HG03565 (cell line): Measurements from ENCODE around the gene B3GNT8.
"Not testable (repeated sequence)": the region's sequence is repeated elsewhere in the genome, so short reads cannot be mapped to it uniquely, and the experiment has no call there.

Experiments used
- ATAC-seq: cut with Tn5 transposase; IDR thresholded peaks from one replicate; pipeline ENCODE4 v1.9.1; 2021; ENCODE audit warnings: mild to moderate bottlenecking, moderate library complexity; ENCODE audit not compliant: unreplicated experiment

Gene B3GNT8

DNA sequence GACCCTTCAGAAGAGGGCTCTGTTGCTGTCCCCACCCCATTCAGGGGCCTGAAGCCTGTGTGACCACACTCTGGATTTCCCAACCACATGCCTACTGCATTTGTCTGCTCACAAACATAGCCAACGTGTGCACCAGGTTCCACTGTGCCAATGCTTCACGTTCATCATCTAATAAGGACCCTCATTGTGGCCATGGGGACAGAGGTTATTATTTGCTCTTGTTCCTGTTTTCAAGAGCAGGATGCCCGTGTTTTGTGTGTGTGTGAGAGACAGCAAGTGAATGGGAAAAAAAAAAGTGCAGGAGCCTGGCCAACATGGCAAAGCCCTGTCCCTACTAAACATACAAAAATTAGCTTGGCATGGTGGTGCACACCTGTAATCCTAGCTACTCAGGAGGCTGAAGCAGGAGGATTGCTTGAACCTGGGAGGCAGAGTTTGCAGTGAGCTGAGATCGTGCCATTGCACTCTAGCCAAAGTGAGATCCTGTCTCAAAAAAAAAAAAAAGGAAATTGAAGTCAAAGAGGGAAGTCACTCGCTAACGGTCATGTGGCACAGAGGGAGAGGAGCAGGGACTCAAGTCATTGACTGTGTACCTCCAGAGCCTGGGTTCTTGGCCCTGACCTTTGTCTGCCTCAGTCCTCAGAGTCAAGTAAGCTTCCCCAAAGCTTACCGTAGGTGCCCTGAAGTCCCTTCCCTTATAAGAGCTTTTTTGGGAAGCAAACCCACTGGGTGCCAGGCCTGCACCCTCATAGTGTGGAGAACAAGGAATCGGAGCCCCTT, 6.9 kb downstream of the B3GNT8 start:
- no peak for ATAC-seq

DNA sequence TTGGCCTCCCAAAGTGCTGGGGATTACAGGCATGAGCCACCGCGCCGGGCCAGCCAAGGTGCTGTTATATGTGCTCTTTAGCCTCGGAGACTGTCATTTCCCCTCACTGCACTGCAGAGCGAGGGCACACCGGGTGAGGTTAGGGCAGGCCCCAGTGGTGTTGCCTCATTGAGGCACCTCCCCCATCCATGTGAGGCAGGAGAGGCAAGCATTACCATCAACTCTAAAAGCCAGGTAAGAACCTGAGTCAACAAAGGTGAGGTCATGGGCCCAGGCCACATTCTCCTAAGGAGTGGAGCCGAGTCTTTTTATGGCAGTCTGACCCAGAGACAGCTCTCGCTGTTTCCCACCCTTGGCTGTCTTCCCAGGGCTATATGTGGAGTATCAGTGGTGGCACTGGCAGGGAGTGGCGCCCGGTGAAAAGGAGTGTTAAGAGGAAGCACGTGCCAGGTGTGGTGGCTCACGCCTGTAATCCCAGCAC, 10.9 kb downstream of the B3GNT8 start:
- ATAC-seq = no peak

DNA sequence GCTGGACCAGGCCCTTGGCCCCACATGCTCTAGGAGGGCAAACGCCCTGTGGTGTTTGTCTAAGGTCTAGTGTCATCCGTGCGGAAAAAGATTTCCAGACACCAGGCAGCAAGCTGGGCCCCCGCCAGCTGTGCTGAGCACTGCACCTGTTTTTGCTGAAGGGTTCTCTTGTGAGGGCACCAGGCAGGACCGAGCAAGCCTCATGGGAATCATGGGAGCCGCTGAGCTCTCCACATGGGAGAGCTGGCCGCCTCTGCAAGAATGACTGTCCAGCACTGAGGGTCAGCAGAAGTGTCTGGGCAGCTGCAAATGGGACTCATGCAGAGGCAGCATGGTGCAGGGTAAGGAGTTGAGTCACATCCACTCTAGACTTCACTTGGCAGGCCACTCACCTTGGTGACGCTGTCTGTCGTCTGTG, 12.0 kb downstream of the B3GNT8 start:
- ATAC-seq = no peak

DNA sequence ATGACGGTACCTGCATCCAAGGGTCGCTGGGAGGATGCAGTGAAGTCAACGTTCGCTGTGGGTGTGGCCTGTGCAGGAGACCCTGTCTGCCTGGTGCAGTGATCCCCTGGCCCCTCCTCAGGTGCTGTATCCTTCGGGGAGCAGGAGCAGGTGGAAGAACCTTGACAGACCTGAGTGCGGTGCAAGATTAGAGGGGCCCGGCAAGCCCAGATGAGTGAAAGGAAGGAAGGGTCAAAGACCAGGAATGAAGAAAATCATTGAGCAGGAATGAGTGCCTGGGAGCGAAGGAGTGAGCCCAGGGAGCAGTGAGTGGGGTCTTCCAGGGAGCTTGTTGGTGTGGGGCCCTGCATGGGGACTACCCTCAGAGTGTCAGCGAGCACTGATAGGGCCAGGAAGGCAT, 12.7 kb downstream of the B3GNT8 start:
- ATAC-seq = no peak

DNA sequence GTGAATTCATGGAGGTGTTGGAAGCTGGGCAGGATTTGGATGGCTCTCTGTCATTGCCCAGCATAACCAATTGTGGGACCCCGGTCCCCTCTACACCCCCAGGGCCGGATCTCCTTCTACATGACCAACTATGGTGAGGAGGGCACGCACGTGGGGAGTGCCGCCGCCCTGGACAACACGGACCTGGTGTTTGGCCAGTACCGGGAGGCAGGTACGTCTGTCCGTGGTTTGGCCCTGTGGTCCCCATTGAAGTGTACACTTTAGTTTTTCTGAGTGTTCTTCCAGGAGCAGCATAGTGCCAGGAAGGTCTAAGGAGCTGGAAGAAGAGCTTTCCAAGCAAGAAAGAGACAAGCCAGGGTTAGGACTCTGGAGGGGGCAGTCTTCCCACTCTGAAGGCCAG, 13.2 kb downstream of the B3GNT8 start:
- ATAC-seq = no peak

DNA sequence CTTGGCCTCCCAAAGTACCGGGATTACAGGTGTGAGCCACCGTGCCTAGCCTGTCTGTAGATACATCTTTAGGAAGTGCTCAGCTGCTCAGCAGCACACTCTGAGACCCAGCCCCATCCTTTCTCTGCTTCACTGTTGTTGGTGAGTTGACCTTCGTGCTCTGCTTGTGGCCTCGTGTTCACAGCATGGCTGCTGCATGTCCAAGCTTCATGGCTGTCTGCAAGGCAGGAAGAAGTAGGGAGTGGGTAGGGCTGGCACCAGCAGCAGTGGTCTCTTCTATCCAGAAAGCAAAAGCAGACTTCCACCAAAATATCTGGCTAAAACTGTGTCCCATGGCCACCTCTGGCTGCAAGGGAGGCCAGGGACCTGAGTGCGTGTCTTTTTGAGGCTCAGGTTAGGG, 14.2 kb downstream of the B3GNT8 start:
- ATAC-seq = no peak

DNA sequence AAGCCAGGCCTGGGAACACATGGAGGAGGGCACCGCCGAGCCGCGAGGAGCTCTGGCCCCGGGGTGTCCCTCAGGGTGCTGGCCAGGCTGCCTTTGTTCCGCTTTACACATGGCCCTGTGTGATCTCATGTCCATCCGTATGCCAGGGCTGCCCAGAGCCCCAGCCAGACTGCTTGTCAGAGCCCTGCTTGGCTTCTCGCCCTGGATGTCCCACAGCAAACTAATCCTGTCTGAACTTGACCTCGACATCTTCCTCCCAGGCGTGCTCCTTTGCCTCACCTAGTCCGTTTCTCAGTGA, 15.3 kb downstream of the B3GNT8 start:
- no peak for ATAC-seq

DNA sequence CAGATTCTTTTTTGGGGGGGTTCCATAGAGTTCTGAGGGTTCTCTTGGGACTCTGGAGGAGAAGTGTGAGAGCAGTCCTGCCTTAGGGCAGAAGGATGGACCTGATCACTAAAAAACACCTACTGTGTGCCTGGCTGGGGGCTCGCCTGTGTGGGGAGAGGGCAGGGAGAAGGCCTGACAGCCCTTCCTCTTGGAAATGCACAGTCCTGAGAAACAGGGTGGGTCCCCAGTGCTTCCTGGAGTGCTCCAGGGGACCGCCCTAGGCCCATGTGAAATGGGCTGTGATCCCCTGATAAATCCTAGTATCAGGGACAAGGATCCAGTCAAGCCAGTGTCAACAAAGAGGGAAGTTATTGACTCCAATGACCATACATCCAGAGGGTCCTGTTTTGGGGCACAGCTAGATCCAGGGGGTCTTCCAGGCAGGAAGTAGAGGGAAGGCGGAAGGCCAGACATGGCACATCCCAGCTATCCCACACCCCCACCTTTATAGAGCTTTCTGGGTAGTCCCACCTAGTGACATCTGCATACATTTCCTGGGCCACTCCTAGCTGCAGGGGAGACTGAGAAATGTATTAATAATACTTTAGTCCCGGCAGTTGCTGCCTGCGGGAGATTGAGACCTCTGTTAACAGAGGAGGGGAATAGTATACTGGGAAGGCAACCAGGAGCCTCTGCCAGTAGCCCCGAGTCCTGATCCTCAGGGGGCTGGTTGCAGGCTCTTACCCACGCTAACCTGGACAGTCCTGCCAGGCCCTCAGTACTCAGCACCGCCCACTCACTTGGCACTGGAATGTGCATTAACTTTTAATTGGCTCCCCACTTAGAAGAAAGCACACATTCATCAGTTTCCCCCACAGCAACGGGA, 15.8 kb downstream of the B3GNT8 start:
- ATAC-seq = no peak

DNA sequence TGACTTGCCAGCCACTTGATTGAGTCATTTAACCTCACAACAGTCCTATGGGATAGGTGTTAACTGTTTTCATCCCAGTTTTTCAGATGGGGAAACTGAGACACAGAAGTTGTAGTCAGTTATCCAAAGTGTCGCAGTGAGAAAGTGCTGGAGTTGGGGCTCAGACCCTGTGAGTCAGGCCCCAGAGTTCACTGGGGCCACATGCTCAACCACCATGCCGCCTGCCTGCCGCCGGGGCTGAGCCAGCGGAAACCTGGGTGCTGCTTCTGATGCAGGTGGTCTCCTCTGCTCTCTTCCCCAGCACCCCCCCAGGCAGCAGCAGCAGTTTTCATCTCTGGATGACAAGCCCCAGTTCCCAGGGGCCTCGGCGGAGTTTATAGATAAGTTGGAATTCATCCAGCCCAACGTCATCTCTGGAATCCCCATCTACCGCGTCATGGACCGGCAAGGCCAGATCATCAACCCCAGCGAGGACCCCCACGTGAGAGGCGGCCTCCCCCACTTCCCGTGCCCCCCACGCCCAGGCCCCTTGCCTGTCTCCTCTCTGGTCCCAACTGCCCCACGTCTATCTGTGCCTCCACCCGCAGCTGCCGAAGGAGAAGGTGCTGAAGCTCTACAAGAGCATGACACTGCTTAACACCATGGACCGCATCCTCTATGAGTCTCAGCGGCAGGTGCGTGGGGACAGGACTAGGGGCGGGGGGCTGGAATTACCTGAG, 16.7 kb downstream of the B3GNT8 start:
- no peak for ATAC-seq

DNA sequence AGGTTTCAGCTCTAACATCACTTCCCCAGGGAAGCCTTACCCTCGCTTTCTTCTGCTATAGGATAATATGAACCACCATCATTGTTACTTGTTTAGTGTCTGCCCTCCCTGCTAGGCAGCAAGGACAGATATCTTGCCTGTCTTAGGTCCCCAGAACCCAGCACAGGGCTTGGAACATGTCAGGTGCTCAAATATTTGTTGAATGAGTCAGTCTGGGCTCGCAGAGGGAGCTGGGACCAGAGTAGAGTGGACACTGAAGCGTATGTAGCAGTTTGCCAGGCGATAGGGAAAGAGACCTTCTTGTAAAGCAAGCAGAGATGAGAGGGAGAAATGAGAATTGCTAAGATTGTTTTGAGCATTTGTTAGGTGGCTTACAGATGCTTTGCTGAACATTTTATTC, 17.9 kb downstream of the B3GNT8 start:
- ATAC-seq = no peak

DNA sequence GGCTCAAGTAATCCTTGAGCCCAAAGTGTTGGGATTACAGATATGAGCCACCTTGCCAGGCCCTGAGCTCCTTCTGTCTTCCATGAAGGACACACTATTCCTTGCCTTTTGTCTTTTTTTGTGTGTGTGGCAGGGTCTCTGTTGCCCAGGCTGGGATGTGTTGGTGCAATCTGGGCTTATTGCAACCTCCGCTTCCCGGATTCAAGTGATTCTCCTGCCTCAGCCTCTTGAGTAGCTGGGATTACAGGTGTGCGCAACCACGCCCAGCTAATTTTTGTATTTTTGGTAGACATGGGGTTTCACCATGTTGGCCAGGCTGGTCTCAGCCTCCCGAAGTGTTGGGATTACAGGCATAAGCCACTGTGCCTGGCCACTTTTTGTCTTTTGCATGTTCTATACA, 18.3 kb downstream of the B3GNT8 start:
- ATAC-seq = not testable (repeated sequence)

DNA sequence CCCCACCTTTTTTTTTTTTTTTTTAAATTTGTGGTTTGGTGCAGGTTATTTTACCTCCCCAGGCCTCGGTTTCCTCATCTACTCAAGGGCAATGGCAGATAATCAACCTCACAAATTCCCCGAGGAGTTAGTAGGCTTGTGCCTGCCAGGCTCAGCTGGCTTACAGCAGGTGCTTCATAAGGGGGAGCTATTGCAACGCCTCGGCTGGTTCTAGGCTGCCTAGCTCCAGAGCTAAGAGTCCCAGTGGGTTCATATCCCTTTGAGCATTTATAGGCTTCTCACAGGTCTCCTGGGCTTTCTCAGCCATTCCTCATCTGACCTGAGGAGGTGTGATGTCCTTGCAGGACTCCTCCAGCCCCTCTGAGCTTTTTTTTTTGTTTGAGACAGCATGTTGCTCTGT, 18.9 kb downstream of the B3GNT8 start:
- ATAC-seq = no peak

DNA sequence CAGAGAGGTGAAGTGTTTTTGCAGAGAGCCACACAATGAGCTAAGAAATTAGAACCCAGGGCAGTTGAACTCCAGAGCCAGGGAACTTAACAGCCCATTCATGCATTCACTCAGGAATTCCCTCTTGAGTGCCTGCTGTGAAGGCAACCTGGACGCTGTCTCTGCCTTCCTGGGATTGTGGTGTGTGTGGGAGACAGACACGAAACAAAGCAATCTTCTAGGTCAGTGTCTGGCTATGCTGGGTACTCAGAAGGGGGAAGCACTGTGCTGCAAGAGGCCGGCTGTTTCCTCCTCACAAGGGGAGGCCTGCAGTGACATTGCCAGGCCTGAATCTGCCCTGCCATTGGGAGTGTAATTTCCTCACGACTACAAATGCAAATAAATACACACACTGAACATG, 19.9 kb downstream of the B3GNT8 start:
- ATAC-seq = no peak

DNA sequence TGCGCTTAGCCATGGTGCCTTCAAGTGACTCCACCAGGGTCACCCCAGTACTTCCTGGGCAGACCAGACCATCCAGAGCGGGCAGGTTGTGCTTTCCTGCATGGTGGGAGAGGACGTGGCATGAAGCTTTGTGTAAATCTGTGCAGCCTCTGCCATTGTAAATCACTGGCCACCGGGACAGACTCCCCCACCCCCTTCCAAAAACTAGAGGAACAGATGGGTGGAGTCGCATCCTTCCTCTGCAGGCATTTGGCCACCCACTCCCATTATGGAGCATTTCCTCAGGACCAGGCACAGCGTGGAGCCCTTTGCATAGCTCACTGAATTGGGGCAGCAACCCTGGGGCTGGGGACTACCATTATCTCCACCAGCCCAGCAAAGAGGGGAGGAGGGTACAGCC, 21.4 kb downstream of the B3GNT8 start:
- no peak for ATAC-seq

DNA sequence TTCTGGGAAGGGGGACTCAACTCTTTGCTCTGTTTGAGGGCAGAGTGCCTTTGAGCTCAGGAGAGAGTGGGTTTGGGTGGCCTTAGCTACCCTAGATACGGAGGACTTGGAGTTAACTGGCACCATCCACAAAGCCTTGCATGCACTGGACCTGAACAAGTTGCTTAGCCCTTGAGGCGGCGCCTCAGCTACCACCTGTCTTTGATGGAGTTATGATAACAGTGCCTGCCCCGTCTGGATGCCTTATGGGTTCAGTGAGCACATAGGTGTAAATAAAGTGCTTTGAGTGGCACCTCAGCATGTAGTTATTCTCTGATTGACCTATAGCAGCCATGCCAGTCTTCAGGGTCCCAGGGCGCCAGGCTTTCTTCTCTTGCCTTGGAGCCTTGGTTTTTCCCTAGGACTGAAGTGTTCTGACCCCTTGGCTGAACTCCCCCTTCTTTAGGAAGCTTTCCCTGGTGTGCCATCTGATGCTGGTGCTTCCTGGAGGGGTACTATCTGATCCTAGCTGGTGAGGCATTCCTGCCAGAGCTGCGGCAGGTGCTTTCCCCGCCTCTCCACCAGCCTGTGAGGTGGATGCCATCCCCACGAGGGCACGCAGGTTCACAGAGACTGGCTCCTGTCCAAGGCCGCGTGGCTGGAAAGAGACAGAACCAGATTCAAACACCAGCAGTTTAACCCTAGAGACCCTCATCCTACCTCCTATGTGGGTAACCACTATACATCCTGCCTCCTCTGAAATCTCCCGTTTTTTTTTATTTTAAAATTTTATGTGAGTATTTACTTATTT, 23.8 kb downstream of the B3GNT8 start:
- no peak for ATAC-seq

DNA sequence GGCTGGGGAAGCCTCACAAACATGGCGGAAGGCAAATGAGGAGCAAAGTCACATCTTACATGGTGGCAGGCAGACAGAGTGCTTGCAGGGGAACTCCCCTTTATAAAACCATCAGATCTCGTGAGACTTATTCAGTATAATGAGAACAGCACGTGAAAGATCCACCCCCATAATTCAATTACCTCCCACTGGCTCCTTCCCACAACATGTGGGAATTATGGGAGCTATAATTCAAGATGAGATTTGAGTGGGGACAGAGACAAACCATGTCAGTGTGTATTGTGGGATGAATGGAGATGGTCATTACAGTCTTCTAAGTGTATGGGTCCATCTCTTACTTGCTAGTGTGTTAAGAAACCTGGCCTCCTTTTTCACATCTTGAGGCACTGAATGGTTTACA, 25.2 kb downstream of the B3GNT8 start:
- ATAC-seq = no peak

DNA sequence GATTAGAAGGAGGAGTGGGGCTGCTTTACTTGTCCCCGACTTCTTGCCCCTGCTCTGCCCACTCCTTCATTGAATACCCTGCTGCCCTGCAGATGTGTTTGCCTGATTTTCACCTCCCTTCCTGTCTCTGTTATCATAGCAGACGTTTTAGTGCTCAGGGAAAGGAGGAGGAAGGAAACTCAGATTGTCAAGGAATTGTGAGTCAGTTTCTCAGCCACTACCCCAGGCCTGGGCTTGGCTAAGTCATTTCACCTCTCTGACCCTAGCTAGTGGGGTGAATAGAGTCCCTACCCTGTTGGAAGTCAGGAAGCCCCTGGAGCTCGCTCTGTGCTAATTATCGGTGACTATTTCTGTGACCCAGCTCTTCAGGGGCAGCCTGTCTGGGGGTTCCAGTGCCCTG, 25.7 kb downstream of the B3GNT8 start:
- ATAC-seq = no peak

DNA sequence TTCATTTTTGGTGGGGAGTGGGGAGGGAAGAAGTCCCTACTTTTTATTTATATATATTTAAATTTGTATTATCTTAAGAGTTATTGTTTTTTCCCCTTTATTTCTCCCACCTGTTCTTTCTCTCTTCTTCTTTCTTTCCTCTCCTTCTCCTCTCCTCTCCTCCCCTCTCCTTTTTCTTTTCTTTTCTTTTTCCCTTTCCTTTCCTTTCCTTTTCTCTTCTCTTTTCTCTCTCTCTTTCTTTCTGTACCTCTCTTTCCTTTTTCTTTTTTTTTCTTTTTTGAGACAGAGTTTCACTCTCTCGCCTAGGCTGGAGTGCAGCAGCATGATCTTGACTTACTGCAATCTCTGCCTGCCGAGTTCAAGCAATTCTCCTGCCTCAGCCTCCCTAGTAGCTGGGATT, 27.6 kb downstream of the B3GNT8 start:
- ATAC-seq = no peak

DNA sequence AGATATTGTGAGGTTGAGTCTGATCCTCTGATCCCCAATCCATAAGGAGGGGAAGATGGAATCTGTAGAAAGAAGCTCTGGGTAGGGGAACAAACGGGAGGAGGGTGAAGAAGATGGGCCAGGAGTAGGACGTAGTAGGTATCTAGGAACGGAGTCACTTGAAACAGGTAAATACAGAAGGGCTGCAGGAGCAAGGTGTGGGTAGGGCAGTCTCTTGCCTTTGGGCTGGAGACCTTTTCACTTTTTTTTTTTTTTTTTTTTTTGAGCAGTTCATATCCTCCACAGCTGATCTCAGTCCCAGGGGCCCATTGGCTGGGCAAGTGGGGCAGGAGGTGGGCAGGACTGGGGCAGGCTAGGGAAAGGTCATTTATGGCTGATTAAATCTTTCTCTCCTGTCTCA, 28.1 kb downstream of the B3GNT8 start:
- no peak for ATAC-seq

DNA sequence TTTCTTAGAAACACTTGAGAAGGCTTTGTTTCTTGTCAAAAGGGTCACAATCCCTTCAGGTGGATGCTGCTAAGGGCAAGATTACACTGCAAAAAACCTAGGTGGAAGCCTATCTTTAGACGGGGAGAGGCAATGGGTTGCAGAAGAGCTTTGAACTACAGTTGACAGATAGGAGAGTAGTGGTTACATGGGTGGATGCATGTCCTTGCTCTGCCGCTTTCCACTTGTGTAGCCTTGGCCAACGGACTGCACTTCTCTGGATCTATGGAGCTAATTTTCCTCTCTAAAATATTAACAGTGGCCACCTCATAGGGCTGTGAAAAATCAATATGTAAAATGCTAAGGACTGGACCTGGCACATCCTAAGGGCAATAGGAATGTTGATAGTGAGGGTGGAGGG, 28.6 kb downstream of the B3GNT8 start:
- ATAC-seq = no peak

DNA sequence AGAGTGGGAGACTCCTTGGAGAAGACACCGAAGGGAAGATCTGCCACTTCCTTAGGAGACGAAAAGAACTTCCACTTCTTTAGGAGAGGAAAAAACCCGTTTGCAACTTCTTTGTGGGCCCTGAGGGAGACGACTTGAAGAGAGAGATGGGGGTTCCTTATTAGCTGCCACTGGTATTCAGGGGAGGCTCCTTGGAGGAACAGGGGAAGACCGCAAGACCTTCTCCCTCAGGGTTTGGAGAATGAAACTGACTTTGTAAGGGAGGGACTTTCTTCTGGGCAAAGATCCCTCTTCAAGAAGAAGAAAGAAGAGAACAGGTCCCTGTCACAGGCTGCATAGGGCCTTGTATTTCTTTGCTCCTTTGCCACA, 29.1 kb downstream of the B3GNT8 start:
- ATAC-seq = no peak
